ENCODE measurements around the gene EIF2D. TPM values are rescaled to one million over a fixed set of nuclear protein-coding genes. Genes with fewer than 3 reads are reported as not detected.

Gene EIF2D
- total RNA-seq, 1 donor from 2014 or later = 42.7 TPM

DNA sequence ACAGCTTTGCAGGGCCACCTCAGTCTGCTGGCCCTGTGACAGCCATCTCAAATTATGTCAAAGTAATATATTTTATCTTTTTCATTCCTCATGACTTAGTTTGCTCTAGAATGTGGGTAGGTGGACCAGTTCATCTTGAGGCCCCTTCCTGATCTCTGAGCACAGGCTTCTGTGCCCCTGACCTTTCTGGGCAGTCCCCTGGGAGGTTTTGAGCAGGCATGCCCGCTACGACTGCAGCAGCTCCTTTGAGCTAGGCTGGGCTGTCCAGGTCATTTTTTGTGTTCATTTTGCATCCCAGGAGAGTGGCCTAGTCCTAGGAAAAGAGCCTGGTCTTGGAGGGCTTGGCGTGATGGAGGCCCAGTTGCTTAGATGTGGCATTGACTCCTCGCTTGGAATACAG, 42.7 kb downstream of the EIF2D start:
- no peak for DNase-seq (ENCODE audit: low read depth)

DNA sequence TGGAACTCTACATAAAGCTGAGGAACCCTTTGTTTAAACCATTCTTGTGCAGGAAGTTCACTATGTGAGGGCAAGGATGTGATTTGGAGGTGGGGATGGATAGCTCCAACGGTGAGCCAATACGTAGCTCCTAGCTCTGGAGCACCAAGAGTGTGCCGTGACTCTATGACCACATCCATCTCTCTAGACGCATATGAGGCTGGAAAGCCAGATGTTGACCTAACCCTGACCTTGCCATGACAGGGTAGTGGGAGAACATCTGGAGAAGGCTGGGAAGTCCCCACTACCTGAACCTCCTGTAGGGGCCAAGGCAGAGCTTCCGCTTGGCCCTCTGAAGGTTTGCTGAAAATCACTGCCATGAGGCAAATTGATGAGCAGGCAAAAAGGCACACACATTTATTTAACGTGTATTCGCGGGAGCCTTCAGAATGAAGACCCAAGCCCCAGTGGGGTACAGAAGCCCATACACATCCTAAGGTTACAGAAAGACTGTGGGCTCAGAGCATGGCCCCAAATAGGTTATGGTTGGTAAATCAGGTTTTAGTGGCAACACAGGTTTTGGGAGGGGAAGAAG, 43.4 kb downstream of the EIF2D start:
- DNase-seq (ENCODE audit: low read depth) = no peak

DNA sequence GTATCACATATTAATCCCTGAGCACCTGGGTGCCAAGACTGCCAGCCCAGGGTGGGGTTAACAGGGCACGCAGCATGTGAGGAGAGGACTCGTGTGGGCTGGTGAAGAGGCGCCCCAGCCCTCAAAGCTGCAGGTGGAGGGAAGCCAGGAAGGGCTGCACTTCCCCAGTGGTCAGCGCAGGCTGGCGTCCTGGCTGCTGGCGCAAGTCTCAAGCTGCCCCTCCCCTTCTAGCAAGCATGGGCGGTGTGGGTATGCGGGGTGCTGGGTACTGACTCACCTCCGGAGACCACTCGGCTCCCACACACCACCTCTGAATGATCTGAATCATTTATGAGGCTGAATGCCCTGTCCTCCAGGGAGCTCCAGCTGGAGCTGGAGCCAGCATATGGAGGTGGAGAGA, 44.0 kb downstream of the EIF2D start:
- no peak for DNase-seq (ENCODE audit: low read depth)

DNA sequence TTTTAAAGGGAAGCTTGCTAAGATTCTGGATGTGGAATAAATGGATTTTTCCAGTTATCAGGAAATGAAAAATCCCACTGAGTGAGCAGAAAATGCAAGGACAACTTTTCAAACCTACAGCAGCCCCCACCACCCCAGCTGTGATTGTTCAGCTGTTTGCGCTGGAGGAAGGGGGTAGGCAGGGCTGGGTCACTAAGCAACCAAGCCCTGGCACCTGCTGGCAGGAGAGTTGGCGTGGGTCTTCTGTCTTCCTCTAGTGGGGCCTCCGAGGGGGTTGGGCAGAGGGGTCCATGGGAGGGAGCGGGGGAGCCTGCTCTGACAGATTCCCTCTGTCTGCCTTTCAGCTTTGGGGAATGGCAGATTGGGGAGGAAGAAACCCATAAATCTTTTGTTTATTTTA, 45.3 kb downstream of the EIF2D start:
- DNase-seq (ENCODE audit: low read depth) = no peak

DNA sequence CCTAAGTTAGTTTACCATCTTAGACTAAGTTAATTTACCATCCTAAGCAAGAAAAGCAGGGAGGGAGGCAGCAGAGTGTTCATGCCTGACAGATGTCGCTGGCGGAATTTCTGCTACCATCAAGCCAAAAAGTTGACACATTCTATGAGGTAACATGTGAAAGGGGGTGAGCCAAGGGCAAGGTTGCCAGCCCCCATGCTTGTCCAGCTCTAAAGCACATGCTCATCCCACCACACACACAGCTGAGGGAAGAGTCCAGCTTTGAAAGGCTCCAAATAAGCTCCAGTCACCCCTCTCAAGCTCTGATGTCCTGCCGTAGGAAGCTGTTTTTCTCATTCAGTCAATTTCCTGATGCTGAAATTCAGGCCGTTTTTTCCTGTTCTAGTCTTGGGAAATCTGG, 46.3 kb downstream of the EIF2D start:
- no peak for DNase-seq (ENCODE audit: low read depth)

DNA sequence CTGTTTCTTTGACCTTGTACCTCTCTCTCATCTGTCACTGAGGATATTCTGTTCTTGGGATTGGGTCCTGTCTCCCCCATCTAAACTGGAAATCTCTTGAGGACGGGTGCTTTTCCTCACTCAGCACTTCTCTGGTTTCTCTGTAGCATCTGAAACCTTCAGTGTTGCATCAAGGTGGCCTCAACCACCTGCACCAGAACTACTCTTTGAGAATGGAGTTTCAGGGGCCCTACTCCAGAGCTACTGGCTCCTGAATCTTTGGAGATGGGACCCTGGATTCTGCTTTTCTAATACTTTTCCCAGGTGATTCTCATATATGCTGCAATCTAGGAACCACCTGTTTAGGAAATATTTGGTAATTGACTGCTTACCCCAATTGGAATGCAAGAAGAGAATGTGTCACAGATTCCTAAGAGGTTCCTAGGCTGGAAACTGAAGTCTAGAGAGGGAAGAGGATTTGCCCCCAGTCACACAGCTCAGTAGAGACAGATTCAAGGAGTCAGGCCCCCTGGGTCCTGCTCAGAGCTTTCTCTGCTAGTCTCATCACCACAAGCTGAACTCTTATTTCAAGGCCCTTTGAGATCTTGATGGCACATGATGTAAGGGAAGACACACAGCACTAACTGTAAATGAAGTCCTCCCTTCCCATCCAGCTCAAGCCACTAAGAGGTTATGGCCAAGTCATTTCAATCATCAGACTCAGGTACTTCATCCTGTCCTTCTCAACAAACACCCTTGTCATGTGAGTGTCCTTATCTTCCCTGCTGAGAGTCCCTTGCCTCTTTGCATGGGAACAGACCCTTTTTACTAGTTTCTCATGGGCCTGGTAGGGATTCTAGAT, 48.7 kb downstream of the EIF2D start:
- DNase-seq (ENCODE audit: low read depth) = no peak

DNA sequence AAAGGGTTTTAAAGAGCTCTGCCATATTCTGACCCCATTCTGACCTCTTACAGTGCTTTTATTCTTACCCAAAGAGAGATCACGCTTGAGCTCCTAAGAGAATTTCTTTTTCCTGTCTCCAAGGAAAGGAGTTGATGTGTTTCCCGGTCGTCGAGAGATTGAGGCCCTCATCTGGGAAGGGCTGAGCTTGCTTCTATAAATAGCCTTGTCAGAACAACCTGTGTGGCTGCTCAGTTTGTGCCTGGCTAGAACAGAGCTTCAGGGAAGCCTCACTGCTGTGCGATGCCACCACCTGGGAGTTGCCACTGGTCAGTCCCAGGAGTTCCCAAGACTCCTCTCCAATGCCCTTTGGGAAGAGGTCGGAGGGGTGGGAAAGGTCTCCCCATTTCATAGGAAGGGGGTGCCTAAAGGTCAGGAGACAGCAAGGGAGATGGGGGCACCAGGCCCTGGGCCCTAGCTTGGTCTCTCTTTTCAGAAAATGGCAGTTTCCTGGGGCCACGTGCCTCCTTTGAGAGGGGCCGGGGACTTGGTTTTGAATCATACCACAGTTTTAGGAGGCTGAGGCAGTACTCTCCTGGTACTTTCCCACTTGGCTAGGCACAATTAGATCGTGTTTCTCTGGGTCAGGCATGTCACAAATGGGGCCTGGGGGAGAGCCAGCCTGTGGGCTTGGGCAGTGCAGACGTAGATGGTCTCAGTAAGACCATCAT, 52.1 kb downstream of the EIF2D start:
- DNase-seq (ENCODE audit: low read depth) = peak; percentile 26

DNA sequence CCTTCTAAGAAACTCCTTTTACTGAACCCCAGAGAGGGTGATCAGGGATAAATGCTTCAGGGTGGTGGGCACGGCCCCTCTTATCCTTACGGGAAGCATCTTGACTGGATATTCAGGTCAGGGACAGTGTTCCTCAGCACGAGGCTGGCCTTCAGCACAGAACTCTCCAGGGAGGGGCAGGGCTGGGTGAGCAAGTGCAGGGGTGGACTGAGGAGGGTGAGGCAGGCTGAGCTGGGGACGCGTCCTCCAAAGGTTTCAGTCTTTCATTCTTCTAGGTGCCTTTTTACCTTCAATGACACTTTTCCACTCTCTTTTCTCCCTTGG, 52.6 kb downstream of the EIF2D start:
- DNase-seq (ENCODE audit: low read depth) = no peak

DNA sequence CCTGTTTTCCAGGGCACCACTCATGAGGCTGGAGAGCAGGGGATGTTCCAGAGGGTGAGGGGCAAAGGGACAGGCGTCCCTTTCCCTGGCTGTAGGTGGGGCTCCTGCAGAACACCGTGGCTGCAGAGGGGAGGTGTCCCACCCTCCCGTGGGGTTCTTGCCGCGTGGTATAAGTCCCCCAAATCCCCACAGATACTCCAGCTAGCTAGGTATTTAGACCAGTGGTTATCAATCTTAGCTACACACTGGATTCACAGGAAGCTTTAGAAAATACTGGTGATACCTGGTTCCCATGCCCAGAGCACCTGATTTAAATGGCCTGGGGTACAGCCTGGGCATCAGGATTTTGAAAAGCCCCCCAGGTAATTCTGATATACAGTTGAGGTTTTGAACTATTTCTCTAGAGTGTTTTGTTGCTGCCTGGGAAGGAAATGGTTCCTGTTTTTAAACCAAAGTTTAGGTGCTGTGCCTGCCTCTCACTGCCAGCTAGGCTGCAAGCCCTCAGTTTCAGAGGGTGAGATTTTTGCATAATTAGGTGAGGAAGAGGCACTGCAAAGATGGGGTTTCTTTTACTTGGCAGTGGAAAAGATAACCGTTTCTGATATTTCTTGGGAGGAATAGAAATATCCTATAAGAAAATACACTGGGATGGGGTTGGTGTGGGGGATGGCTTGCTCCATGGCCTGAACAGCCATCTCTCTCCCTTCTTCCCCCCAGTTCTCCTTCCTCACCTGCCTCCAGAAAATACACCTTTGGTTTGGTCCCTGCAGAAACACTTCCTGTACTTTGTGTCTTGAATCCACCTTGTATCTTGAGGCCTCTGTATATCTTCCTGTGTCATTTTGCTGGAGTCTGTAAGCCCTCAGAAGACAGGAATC, 53.2 kb downstream of the EIF2D start:
- no peak for DNase-seq (ENCODE audit: low read depth)

DNA sequence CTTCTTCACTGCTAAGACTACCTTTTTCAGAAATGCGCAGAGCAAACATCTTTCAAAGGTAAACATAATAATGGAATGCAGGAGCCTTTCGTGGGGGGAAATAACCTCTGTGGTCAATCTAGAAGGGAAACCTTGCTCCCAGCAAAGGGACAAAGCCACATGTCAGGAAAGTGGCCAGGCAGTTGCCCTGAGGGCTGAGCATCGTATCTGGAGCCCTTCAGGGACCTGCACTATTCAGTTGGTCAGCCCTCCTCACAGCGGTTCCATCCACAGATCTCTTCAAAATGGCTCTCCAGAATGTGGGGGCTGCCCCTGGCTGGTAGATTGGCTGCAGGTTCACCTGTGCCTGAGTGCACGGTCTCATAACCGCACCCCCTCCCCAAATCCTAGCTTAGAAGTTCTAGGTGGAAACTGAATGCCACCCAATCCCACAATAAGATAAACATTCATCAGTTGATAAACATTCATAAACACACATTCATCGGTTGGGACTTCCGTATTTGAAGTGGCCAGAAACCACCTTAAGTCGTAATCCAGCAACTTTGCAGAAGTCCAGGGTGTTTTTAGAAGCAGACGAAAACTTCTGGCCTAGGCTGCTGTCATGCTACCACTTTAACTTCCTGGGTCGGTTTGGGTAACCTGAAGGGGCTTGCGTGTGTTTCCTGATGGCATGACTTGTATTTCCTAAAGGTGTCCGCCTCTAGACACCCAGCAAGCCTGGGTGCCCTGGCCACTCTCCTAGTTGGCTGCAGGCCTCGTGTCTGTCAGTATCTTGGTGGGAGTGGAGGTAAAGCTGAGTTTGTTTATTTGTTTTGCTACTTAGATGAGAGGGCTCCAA, 54.4 kb downstream of the EIF2D start:
- no peak for DNase-seq (ENCODE audit: low read depth)

DNA sequence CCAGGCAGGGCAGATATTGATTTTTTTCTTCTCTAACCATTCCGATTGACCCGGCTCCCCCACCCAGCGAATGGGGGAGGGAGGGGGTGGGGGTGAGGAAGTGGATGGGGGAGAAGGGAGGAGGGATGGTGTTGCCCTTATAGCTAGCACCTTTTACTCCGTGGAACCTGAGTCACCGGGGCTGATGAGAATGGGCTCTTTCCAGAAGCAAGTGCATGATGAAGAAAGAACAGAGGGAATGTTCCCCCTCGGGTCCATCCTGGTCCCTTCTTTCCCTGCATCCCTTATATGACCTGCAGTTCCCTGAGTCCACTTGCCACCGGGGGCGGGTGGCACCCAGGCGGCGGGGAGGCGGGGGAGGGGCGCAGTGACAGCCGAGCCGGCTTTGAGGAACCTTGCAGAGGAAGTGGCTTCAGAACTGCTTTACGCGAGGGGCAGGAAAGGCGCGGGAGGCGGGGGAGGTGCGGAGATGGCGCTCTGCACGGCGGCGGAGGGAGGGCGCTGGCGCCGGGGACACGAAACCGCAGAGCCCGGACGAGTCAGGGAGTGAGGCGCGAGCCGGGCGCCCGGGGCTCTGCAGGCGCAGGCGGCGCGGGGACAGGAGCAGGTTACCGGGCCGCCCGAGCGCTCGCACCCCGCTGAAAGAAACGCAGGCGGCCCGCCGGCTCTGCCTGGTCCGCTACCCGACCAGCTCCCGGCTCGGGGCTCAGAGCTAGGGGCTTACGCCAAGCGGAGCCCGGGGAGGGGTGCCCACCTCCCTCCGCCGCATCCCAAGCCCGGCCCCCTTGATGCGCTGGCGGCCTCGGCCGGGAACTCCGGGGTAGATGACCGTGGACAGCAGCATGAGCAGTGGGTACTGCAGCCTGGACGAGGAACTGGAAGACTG, 55.3 kb downstream of the EIF2D start:
- peak; percentile 27 for DNase-seq (ENCODE audit: low read depth)

DNA sequence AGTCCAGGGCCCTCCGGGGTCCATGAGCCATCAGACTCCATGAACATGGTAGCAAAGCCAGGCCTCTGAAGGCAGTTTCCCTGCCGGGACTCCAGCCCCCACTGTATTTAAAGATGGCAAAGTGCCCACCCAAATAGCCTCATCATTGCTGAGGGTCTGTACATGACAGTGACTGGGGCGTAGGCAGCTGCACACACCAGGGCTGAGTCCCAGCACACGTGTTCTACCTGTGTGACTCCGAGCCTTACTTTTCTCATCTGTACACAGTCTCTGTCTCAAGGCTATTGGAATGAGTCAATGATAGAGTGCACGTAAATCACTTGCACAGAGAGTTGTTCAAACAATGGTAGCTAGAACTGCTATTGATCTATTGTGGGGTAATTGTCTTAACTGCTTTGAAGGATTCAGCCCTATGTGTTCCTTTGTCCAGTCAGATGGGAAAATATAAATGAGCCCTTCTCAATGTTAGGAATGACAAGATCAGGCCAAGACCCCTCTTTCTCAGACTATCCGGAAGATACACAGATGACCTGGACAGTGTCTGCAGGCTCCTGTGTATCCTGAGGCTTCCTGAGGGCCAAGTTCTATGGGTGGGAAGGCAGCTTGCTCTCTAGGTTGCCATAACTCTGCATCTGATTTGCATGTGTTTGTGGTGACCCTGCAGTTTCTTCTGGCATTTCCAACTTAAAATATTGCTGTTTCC, 56.1 kb downstream of the EIF2D start:
- DNase-seq (ENCODE audit: low read depth) = no peak

DNA sequence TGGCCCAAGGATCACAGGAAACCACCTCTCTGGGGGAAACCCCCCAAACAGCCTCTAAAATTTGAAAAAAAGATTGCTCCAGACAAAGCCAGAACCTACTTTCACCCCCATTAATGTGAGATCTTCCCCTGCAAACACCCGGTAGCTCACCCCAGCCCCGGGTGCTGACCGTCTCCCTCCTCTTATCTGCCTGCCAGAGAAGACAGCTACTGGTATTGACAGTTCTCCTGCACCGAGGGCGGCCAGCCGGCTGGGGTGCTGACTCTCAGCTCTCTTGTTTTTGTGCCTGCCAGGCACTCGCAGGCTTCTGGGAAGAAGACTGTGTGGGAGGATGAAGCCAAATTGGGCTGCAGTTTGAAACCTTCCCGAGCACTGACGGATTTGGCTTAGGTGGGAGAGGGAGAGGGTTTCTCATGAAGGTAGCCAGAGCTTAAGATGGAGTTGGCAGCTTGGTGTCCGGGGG, 56.8 kb downstream of the EIF2D start:
- no peak for DNase-seq (ENCODE audit: low read depth)

DNA sequence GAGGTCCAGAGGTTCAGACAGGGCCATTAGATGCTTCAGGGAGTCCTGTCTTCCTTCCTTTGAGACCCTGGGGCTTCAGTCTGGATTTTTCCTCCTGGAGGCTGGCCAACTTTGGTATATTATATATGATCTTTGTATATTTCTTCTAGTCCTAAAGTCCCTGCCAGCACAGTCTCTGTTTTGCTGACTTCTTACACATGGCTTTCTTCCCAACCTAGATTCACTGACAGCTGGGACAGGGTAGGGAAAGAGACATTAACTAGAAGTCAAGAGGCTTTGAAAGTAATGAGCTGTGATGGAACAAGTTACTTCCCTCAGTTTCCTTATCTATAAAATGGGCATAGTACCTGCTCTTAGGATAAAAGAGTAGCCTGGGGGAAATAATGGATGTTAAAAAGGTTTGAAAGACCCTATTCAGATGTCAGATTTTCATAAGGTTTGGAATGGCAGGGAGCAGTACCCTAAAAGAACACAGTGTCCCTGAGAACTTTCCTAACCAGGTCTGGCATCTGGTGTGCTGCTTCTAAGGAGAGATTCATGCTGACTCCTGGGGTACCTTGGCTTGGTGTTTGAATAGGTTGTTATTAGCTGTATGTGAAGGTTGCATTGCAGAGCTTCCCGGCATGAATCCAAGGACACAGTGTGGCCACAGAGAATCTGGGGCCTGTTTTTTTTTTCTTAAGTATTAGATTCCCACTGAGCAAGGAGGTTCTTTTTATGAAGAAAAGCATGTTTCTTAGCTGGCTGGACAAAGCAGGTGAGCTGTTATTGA, 57.4 kb downstream of the EIF2D start:
- no peak for DNase-seq (ENCODE audit: low read depth)

DNA sequence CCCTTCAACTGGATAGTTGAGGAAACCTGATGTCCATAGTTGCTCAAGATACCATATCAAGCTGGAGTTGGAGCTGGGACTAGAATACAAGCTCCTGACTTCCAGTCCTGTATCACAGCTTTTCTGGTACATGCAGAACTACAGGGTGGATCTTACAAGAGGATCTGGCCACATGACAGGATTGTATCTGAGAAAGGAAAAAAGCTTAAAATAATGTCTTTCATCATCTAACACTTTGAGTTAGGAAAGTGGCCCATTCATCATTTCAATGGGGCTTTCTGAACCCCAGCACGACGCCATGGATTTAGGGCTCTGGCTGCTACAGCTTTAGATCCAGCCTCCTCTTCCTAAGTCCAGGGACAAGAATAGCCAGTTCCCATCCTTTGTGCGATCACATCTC, 58.1 kb downstream of the EIF2D start:
- DNase-seq (ENCODE audit: low read depth) = no peak

DNA sequence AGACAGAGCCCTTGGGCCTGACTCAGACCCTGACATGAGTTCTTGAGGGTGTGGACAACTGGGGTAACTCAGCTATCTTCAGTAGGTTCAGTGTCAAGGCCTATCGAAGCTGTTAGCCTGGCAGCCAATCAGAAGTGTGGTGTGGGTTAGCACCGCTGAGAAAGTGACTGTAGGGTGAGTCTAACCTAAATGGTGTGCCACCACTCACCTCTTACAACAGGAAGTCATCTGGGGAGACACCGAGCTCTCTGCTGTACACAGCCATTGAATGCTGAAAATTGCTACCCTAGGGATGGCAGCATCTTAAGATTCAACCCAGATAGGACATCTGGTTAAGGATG, 60.3 kb downstream of the EIF2D start:
- DNase-seq (ENCODE audit: low read depth) = no peak

DNA sequence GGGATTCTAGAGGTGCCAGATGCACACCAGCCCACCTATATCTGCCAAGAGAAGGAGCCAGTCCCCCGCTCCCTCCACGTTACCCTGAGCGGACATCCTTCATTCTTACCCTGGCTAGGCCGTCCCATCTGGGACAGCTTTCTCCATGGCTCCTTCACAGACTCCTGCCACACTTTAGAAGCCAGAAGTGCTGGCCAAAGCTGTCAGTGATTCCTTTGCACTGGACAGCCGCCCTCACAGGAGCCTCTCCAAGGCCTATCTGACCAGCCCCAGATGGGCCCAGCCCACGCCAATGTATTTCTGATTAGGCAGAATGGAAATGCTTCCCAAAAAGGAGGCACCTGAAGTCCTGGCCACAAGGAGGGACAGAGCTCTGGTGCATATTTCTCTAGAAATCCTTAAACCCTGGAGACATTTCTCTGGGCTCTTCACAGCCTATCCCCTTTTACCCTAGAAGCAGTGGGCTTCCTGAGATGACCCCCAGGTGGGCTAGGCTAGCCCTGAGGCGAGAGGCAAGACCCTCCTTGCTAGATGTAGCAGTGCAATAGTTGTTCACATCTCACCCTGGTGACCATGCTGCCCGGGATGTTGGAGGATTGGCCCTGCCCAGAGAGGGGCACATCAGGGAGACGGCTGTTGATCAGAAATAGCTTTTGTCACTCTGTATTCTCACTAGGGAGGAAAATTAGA, 60.8 kb downstream of the EIF2D start:
- DNase-seq (ENCODE audit: low read depth) = no peak

DNA sequence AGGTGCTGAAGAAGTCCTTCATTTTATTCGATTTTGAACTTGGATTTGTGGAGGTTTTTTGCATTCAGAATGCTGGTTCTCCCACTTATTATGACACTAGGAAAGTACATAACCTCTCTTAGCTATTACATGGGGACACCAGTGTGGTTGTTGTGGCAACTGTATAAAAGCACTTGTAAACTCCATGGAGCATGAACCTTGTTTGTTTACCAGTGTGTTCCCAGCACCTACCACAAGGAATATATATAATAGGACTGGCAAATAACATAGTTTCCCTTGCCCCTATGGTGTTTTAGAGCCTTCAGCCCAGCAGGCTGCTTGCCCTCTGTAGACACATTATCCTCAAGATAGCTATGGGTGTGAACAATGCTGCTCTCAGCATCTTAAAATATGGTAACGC, 61.8 kb downstream of the EIF2D start:
- no peak for DNase-seq (ENCODE audit: low read depth)

All from myocyte (in vitro differentiated cells).